ENCODE results near the gene GEMIN4.
"Not testable (repeated sequence)": the region's sequence is repeated elsewhere in the genome, so short reads cannot be mapped to it uniquely, and the experiment has no call there.

DNA sequence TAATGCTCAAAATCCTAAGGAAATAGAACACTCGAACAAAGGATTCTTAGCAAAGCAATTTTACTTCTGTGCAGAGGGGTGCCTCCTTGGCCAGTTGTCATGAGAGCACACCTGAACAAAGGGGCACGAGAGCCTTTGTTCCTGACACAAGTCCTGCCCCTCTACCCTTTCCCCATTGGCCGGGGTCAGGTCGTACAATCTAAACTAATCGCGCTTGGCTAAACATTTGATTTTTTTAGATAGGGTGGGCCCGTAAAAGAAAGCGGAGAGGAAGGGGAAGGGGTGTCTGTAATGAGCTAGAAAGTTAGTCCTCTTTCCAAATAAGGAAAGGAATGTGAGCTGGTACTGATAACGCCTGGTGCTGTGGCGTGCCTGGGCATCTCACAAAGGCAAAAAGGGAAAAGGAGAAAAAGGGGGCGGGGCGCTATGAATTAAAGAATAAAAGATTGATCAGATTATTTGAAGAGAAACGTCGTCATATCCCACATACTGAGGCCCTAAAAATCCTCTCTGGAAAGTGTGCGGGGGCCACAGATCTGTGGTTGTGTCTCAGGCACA is 4.0 kb upstream of the GEMIN4 start:
- TF ChIP-seq, protein P1, sequence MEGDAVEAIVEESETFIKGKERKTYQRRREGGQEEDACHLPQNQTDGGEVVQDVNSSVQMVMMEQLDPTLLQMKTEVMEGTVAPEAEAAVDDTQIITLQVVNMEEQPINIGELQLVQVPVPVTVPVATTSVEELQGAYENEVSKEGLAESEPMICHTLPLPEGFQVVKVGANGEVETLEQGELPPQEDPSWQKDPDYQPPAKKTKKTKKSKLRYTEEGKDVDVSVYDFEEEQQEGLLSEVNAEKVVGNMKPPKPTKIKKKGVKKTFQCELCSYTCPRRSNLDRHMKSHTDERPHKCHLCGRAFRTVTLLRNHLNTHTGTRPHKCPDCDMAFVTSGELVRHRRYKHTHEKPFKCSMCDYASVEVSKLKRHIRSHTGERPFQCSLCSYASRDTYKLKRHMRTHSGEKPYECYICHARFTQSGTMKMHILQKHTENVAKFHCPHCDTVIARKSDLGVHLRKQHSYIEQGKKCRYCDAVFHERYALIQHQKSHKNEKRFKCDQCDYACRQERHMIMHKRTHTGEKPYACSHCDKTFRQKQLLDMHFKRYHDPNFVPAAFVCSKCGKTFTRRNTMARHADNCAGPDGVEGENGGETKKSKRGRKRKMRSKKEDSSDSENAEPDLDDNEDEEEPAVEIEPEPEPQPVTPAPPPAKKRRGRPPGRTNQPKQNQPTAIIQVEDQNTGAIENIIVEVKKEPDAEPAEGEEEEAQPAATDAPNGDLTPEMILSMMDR (IDR thresholded peaks at IDR 0.05): not testable (repeated sequence)
- not testable (repeated sequence) for TF ChIP-seq EZH2 (IDR thresholded peaks at IDR 0.05)

Measured in neural progenitor cell (in vitro differentiated cells).